ENCODE data around the gene ARHGAP40. TPM values are rescaled to one million over a fixed set of nuclear protein-coding genes. Genes with fewer than 3 reads are reported as not detected.
"Not testable (repeated sequence)": the region's sequence is repeated elsewhere in the genome, so short reads cannot be mapped to it uniquely, and the experiment has no call there.

The ARHGAP40 gene
- polyA plus RNA-seq, 2 donors = 27.9 to 53.3 TPM

GRCh38 chr20:38586181-38586525 is 15.5 kb upstream of the ARHGAP40 start:
- H3K36me3 ChIP-seq (ENCODE audit: control insufficient read depth in 2 of 2, insufficient read depth in 2 of 2, low read length in 1 of 2) = no peaks in the 10 kb centered on the region
- 58 to 65% methylated on average over 3 of the region's 3 CpGs for WGBS, 2 donors
- no peaks in the 10 kb centered on the region for H3K27me3 ChIP-seq (ENCODE audit: control insufficient read depth in 1 of 2, insufficient read depth in 2 of 2, low read length in 2 of 2)
- no peaks in the 10 kb centered on the region for H3K9me3 ChIP-seq (ENCODE audit: control insufficient read depth in 2 of 2, insufficient read depth in 1 of 2, low read depth in 1 of 2, low read length in 1 of 2)
- no peak overlapping the region for H3K27ac ChIP-seq (ENCODE audit: low read depth in 2 of 2, low read length in 1 of 2)
- H3K4me3 ChIP-seq (ENCODE audit: low read depth in 1 of 2, low read length in 2 of 2) = no peak overlapping the region
- H3K4me1 ChIP-seq (ENCODE audit: control insufficient read depth in 2 of 2, insufficient read depth in 2 of 2, low read length in 1 of 2) = peaks cover 0 to 6% of the 10 kb centered on the region in 2 donors

- H3K27ac ChIP-seq (ENCODE audit: low read depth in 2 of 2, low read length in 1 of 2) = no peak overlapping the region
- no peaks in the 10 kb centered on the region for H3K9me3 ChIP-seq (ENCODE audit: control insufficient read depth in 2 of 2, insufficient read depth in 1 of 2, low read depth in 1 of 2, low read length in 1 of 2)
- H3K4me3 ChIP-seq (ENCODE audit: low read depth in 1 of 2, low read length in 2 of 2) = no peak overlapping the region
- peaks cover 0 to 5% of the 10 kb centered on the region in 2 donors for H3K4me1 ChIP-seq (ENCODE audit: control insufficient read depth in 2 of 2, insufficient read depth in 2 of 2, low read length in 1 of 2)
- H3K27me3 ChIP-seq (ENCODE audit: control insufficient read depth in 1 of 2, insufficient read depth in 2 of 2, low read length in 2 of 2) = no peaks in the 10 kb centered on the region
- no peaks in the 10 kb centered on the region for H3K36me3 ChIP-seq (ENCODE audit: control insufficient read depth in 2 of 2, insufficient read depth in 2 of 2, low read length in 1 of 2)
- 86 to 88% methylated on average over 6 of the region's 6 CpGs for WGBS, 2 donors
These were observed 13.3 kb upstream of the ARHGAP40 start for GRCh38 chr20:38588303-38588702.

GRCh38 chr20:38589351-38589750 is 12.3 kb upstream of the ARHGAP40 start:
- no peaks in the 10 kb centered on the region for H3K36me3 ChIP-seq (ENCODE audit: control insufficient read depth in 2 of 2, insufficient read depth in 2 of 2, low read length in 1 of 2)
- H3K4me1 ChIP-seq (ENCODE audit: control insufficient read depth in 2 of 2, insufficient read depth in 2 of 2, low read length in 1 of 2) = peaks cover 0 to 5% of the 10 kb centered on the region in 2 donors
- no peak overlapping the region for H3K4me3 ChIP-seq (ENCODE audit: low read depth in 1 of 2, low read length in 2 of 2)
- no peaks in the 10 kb centered on the region for H3K9me3 ChIP-seq (ENCODE audit: control insufficient read depth in 2 of 2, insufficient read depth in 1 of 2, low read depth in 1 of 2, low read length in 1 of 2)
- H3K27ac ChIP-seq (ENCODE audit: low read depth in 2 of 2, low read length in 1 of 2) = no peak overlapping the region
- 71 to 81% methylated on average over 4 of the region's 4 CpGs for WGBS, 2 donors
- H3K27me3 ChIP-seq (ENCODE audit: control insufficient read depth in 1 of 2, insufficient read depth in 2 of 2, low read length in 2 of 2) = no peaks in the 10 kb centered on the region

- 78 to 82% methylated on average over 3 of the region's 3 CpGs for WGBS, 2 donors
- Histone ChIP-seq H3K36me3 (ENCODE audit: control insufficient read depth in 2 of 2, insufficient read depth in 2 of 2, low read length in 1 of 2) (no peaks in the 10 kb centered on the region), H3K4me1 (ENCODE audit: control insufficient read depth in 2 of 2, insufficient read depth in 2 of 2, low read length in 1 of 2) (peaks cover 0 to 5% of the 10 kb centered on the region in 2 donors), H3K27me3 (ENCODE audit: control insufficient read depth in 1 of 2, insufficient read depth in 2 of 2, low read length in 2 of 2) (no peaks in the 10 kb centered on the region), H3K4me3 (ENCODE audit: low read depth in 1 of 2, low read length in 2 of 2) (no peak overlapping the region), H3K9me3 (ENCODE audit: control insufficient read depth in 2 of 2, insufficient read depth in 1 of 2, low read depth in 1 of 2, low read length in 1 of 2) (no peaks in the 10 kb centered on the region), H3K27ac (ENCODE audit: low read depth in 2 of 2, low read length in 1 of 2) (no peak overlapping the region)
These were observed 11.5 kb upstream of the ARHGAP40 start for GRCh38 chr20:38589967-38590675.

GRCh38 chr20:38590676-38591473 is 10.7 kb upstream of the ARHGAP40 start:
- H3K36me3 ChIP-seq (ENCODE audit: control insufficient read depth in 2 of 2, insufficient read depth in 2 of 2, low read length in 1 of 2) = no peaks in the 10 kb centered on the region
- peaks cover 0 to 5% of the 10 kb centered on the region in 2 donors for H3K4me1 ChIP-seq (ENCODE audit: control insufficient read depth in 2 of 2, insufficient read depth in 2 of 2, low read length in 1 of 2)
- 68 to 71% methylated on average over 18 of the region's 18 CpGs for WGBS, 2 donors
- no peaks in the 10 kb centered on the region for H3K27me3 ChIP-seq (ENCODE audit: control insufficient read depth in 1 of 2, insufficient read depth in 2 of 2, low read length in 2 of 2)
- no peak overlapping the region for H3K4me3 ChIP-seq (ENCODE audit: low read depth in 1 of 2, low read length in 2 of 2)
- H3K27ac ChIP-seq (ENCODE audit: low read depth in 2 of 2, low read length in 1 of 2) = no peak overlapping the region
- no peaks in the 10 kb centered on the region for H3K9me3 ChIP-seq (ENCODE audit: control insufficient read depth in 2 of 2, insufficient read depth in 1 of 2, low read depth in 1 of 2, low read length in 1 of 2)

GRCh38 chr20:38591474-38592410 is 9.9 kb upstream of the ARHGAP40 start:
- WGBS, 2 donors = 82 to 85% methylated on average over 21 of the region's 21 CpGs
- Histone ChIP-seq H3K36me3 (ENCODE audit: control insufficient read depth in 2 of 2, insufficient read depth in 2 of 2, low read length in 1 of 2) (no peaks in the 10 kb centered on the region), H3K4me1 (ENCODE audit: control insufficient read depth in 2 of 2, insufficient read depth in 2 of 2, low read length in 1 of 2) (peaks cover 0 to 5% of the 10 kb centered on the region in 2 donors), H3K4me3 (ENCODE audit: low read depth in 1 of 2, low read length in 2 of 2) (no peak overlapping the region), H3K9me3 (ENCODE audit: control insufficient read depth in 2 of 2, insufficient read depth in 1 of 2, low read depth in 1 of 2, low read length in 1 of 2) (no peaks in the 10 kb centered on the region), H3K27me3 (ENCODE audit: control insufficient read depth in 1 of 2, insufficient read depth in 2 of 2, low read length in 2 of 2) (no peaks in the 10 kb centered on the region), H3K27ac (ENCODE audit: low read depth in 2 of 2, low read length in 1 of 2) (no peak overlapping the region)

GRCh38 chr20:38592411-38592790 is 9.2 kb upstream of the ARHGAP40 start:
- 74 to 76% methylated on average over 3 of the region's 3 CpGs for WGBS, 2 donors
- not testable (repeated sequence) for H3K4me3 ChIP-seq (ENCODE audit: low read depth in 1 of 2, low read length in 2 of 2); H3K27ac ChIP-seq (ENCODE audit: low read depth in 2 of 2, low read length in 1 of 2); H3K9me3 ChIP-seq (ENCODE audit: control insufficient read depth in 2 of 2, insufficient read depth in 1 of 2, low read depth in 1 of 2, low read length in 1 of 2); H3K36me3 ChIP-seq (ENCODE audit: control insufficient read depth in 2 of 2, insufficient read depth in 2 of 2, low read length in 1 of 2); H3K27me3 ChIP-seq (ENCODE audit: control insufficient read depth in 1 of 2, insufficient read depth in 2 of 2, low read length in 2 of 2); H3K4me1 ChIP-seq (ENCODE audit: control insufficient read depth in 2 of 2, insufficient read depth in 2 of 2, low read length in 1 of 2)

- WGBS, 2 donors = 79 to 83% methylated on average over 12 of the region's 12 CpGs
- H3K36me3 ChIP-seq (ENCODE audit: control insufficient read depth in 2 of 2, insufficient read depth in 2 of 2, low read length in 1 of 2); H3K4me3 ChIP-seq (ENCODE audit: low read depth in 1 of 2, low read length in 2 of 2); H3K27ac ChIP-seq (ENCODE audit: low read depth in 2 of 2, low read length in 1 of 2); H3K9me3 ChIP-seq (ENCODE audit: control insufficient read depth in 2 of 2, insufficient read depth in 1 of 2, low read depth in 1 of 2, low read length in 1 of 2); H3K4me1 ChIP-seq (ENCODE audit: control insufficient read depth in 2 of 2, insufficient read depth in 2 of 2, low read length in 1 of 2); H3K27me3 ChIP-seq (ENCODE audit: control insufficient read depth in 1 of 2, insufficient read depth in 2 of 2, low read length in 2 of 2): not testable (repeated sequence)
These were observed 7.3 kb upstream of the ARHGAP40 start for GRCh38 chr20:38594281-38594680.

- H3K4me3 ChIP-seq (ENCODE audit: low read depth in 1 of 2, low read length in 2 of 2); H3K4me1 ChIP-seq (ENCODE audit: control insufficient read depth in 2 of 2, insufficient read depth in 2 of 2, low read length in 1 of 2); H3K36me3 ChIP-seq (ENCODE audit: control insufficient read depth in 2 of 2, insufficient read depth in 2 of 2, low read length in 1 of 2); H3K9me3 ChIP-seq (ENCODE audit: control insufficient read depth in 2 of 2, insufficient read depth in 1 of 2, low read depth in 1 of 2, low read length in 1 of 2); H3K27me3 ChIP-seq (ENCODE audit: control insufficient read depth in 1 of 2, insufficient read depth in 2 of 2, low read length in 2 of 2): not testable (repeated sequence)
- WGBS, 2 donors = 83 to 87% methylated on average over 15 of the region's 15 CpGs
- H3K27ac ChIP-seq (ENCODE audit: low read depth in 2 of 2, low read length in 1 of 2) = peak overlapping the region in 1 of 2 donors; percentile 24
These were observed 5.7 kb upstream of the ARHGAP40 start for GRCh38 chr20:38595886-38596285.

All from esophagus (tissue), 2 donors.